ENCODE results near the gene NELL2. TPM values are rescaled to one million over a fixed set of nuclear protein-coding genes. Genes with fewer than 3 reads are reported as not detected.

Gene NELL2
- total and polyA plus RNA-seq, 2 donors from 2014 or later, result 0.30 to 3.3 TPM

GRCh38 chr12:44720265-44720664, 155.8 kb downstream of the NELL2 start:
- no peaks in the 10 kb centered on the region for H3K36me3 ChIP-seq (ENCODE audit: control insufficient read depth in 2 of 3, insufficient read depth in 3 of 3, low read length in 3 of 3)
- FAIRE-seq (no peak), DNase-seq (no peak)
- H3K9ac ChIP-seq (ENCODE audit: low read length in 3 of 3), result no peak overlapping the region
- H3K27me3 ChIP-seq (ENCODE audit: control insufficient read depth, insufficient read depth, low read length), result no peaks in the 10 kb centered on the region
- no peaks in the 10 kb centered on the region for H3K4me1 ChIP-seq (ENCODE audit: control insufficient read depth in 2 of 3, insufficient read depth in 2 of 3, low read depth in 1 of 3, low read length in 3 of 3)
- TF ChIP-seq CTCF (IDR thresholded peaks at IDR 0.05; ENCODE audit: borderline replicate concordance, extremely low read depth, insufficient read depth), result no peak
- intact Hi-C loops (cut with DNase I), result no loop called here
- H3K27ac ChIP-seq (ENCODE audit: low read depth in 2 of 2, low read length in 2 of 2), result no peak overlapping the region
- peaks cover 0 to 3% (median 0%) of the 10 kb centered on the region in 3 donors for H3K9me3 ChIP-seq (ENCODE audit: control insufficient read depth in 2 of 3, insufficient read depth in 1 of 3, low read length in 3 of 3)
- H3K4me3 ChIP-seq (ENCODE audit: low read length in 3 of 3), result no peak overlapping the region

GRCh38 chr12:44717612-44718011, 158.5 kb downstream of the NELL2 start:
- no peak for FAIRE-seq

GRCh38 chr12:44716711-44717110, 159.4 kb downstream of the NELL2 start:
- Histone ChIP-seq H3K9me3 (ENCODE audit: control insufficient read depth in 2 of 3, insufficient read depth in 1 of 3, low read length in 3 of 3) (no peaks in the 10 kb centered on the region), H3K36me3 (ENCODE audit: control insufficient read depth in 2 of 3, insufficient read depth in 3 of 3, low read length in 3 of 3) (no peaks in the 10 kb centered on the region), H3K4me1 (ENCODE audit: control insufficient read depth in 2 of 3, insufficient read depth in 2 of 3, low read depth in 1 of 3, low read length in 3 of 3) (no peaks in the 10 kb centered on the region), H3K9ac (ENCODE audit: low read length in 3 of 3) (no peak overlapping the region), H3K27ac (ENCODE audit: low read depth in 2 of 2, low read length in 2 of 2) (no peak overlapping the region), H3K4me3 (ENCODE audit: low read length in 3 of 3) (no peak overlapping the region), H3K27me3 (ENCODE audit: control insufficient read depth, insufficient read depth, low read length) (no peaks in the 10 kb centered on the region)
- no peak for TF ChIP-seq CTCF (IDR thresholded peaks at IDR 0.05; ENCODE audit: borderline replicate concordance, extremely low read depth, insufficient read depth)
- FAIRE-seq (no peak), DNase-seq (no peak)
- intact Hi-C loops (cut with DNase I), result no loop called here

More at GRCh38 chr12:44717612-44718011, 158.5 kb downstream of the NELL2 start:
- H3K36me3 ChIP-seq (ENCODE audit: control insufficient read depth in 2 of 3, insufficient read depth in 3 of 3, low read length in 3 of 3), result no peaks in the 10 kb centered on the region
- no peak for TF ChIP-seq CTCF (IDR thresholded peaks at IDR 0.05; ENCODE audit: borderline replicate concordance, extremely low read depth, insufficient read depth)
- H3K4me1 ChIP-seq (ENCODE audit: control insufficient read depth in 2 of 3, insufficient read depth in 2 of 3, low read depth in 1 of 3, low read length in 3 of 3), result no peaks in the 10 kb centered on the region
- no peak for DNase-seq
- no peak overlapping the region for H3K27ac ChIP-seq (ENCODE audit: low read depth in 2 of 2, low read length in 2 of 2)
- H3K9ac ChIP-seq (ENCODE audit: low read length in 3 of 3), result no peak overlapping the region
- H3K4me3 ChIP-seq (ENCODE audit: low read length in 3 of 3), result no peak overlapping the region
- intact Hi-C loops (cut with DNase I), result no loop called here
- H3K9me3 ChIP-seq (ENCODE audit: control insufficient read depth in 2 of 3, insufficient read depth in 1 of 3, low read length in 3 of 3), result no peaks in the 10 kb centered on the region
- H3K27me3 ChIP-seq (ENCODE audit: control insufficient read depth, insufficient read depth, low read length), result no peaks in the 10 kb centered on the region

GRCh38 chr12:44711736-44712135, 164.4 kb downstream of the NELL2 start:
- H3K9me3 ChIP-seq (ENCODE audit: control insufficient read depth in 2 of 3, insufficient read depth in 1 of 3, low read length in 3 of 3), result no peaks in the 10 kb centered on the region
- no peak overlapping the region for H3K27ac ChIP-seq (ENCODE audit: low read depth in 2 of 2, low read length in 2 of 2)
- H3K27me3 ChIP-seq (ENCODE audit: control insufficient read depth, insufficient read depth, low read length), result no peaks in the 10 kb centered on the region
- DNase-seq, result no peak
- H3K4me1 ChIP-seq (ENCODE audit: control insufficient read depth in 2 of 3, insufficient read depth in 2 of 3, low read depth in 1 of 3, low read length in 3 of 3), result no peaks in the 10 kb centered on the region
- H3K4me3 ChIP-seq (ENCODE audit: low read length in 3 of 3), result no peak overlapping the region
- intact Hi-C loops (cut with DNase I), result no loop called here
- H3K9ac ChIP-seq (ENCODE audit: low read length in 3 of 3), result no peak overlapping the region
- no peak for FAIRE-seq
- H3K36me3 ChIP-seq (ENCODE audit: control insufficient read depth in 2 of 3, insufficient read depth in 3 of 3, low read length in 3 of 3), result no peaks in the 10 kb centered on the region
- TF ChIP-seq CTCF (IDR thresholded peaks at IDR 0.05; ENCODE audit: borderline replicate concordance, extremely low read depth, insufficient read depth), result no peak
